Natural killer cell (primary cell): Measurements from ENCODE around the gene FAR2. TPM values are rescaled to one million over a fixed set of nuclear protein-coding genes. Genes with fewer than 3 reads are reported as not detected.

Experiments
- ATAC-seq, 3 donors: fragments of 150-1000 bp in 2 of 3; fragments of 200-7000 bp in 1 of 3; cut with Tn5 transposase; 1 replicate in 1 of 3; 2 replicates in 2 of 3; pipeline ENCODE4 v1.10.0; 2021; ENCODE audit warnings: mild to moderate bottlenecking in 2 of 3, moderate library complexity in 2 of 3
- DNase-seq, 2 donors: peaks; one replicate each; pipeline versions ENCODE4 v3.0.0 to v3.0.0-alpha.2; 2013 to 2021; ENCODE audit warnings: mixed read lengths in 1 of 2
- H3K27ac ChIP-seq: one replicate; pipeline ENCODE4 v1.5.1; 2013; ENCODE audit warnings: mild to moderate bottlenecking, low read length
- H3K27me3 ChIP-seq: one replicate; pipeline ENCODE4 v1.6.1; 2013; ENCODE audit warnings: low read length; ENCODE audit not compliant: control insufficient read depth, insufficient read depth
- H3K36me3 ChIP-seq: one replicate; pipeline ENCODE4 v1.6.1; 2013; ENCODE audit warnings: low read length; ENCODE audit not compliant: control insufficient read depth, insufficient read depth
- H3K4me1 ChIP-seq: one replicate; pipeline ENCODE4 v1.6.1; 2013; ENCODE audit warnings: low read length; ENCODE audit not compliant: control insufficient read depth, insufficient read depth
- H3K4me3 ChIP-seq: one replicate; pipeline ENCODE4 v1.5.1; 2013; ENCODE audit warnings: low read length
- H3K9me3 ChIP-seq: one replicate; pipeline ENCODE4 v1.6.1; 2013; ENCODE audit warnings: low read length; ENCODE audit not compliant: control insufficient read depth, insufficient read depth
- H3K27ac Mint-ChIP-seq, 2 donors: one replicate each; pipeline ENCODE4 v1.8.0; 2022; ENCODE audit warnings: mild to moderate bottlenecking in 2 of 2, mixed read lengths in 2 of 2, moderate library complexity in 1 of 2
- H3K27me3 Mint-ChIP-seq, 2 donors: one replicate each; pipeline ENCODE4 v1.8.0; 2022; ENCODE audit warnings: low read depth in 2 of 2, mixed read lengths in 2 of 2
- H3K36me3 Mint-ChIP-seq: one replicate; pipeline ENCODE4 v1.8.0; 2022; ENCODE audit warnings: mixed read lengths
- H3K4me1 Mint-ChIP-seq, 2 donors: one replicate each; pipeline ENCODE4 v1.8.0; 2022; ENCODE audit warnings: mixed read lengths in 2 of 2
- H3K4me3 Mint-ChIP-seq: one replicate; pipeline ENCODE4 v1.8.0; 2022; ENCODE audit warnings: mild to moderate bottlenecking, moderate library complexity, mixed read lengths
- H3K9me3 Mint-ChIP-seq, 2 donors: one replicate each; pipeline ENCODE4 v1.8.0; 2022; ENCODE audit warnings: mixed read lengths in 2 of 2
- WGBS: methylation state at CpG from one replicate; pipeline ENCODE4 v1.1.7; 2013; ENCODE audit warnings: missing lambda C conversion rate; ENCODE audit not compliant: insufficient coverage; 5-methylcytosine and 5-hydroxymethylcytosine counted together
- intact Hi-C: fragments of 100-400 bp; cut with micrococcal nuclease; formaldehyde crosslinking; loops from one replicate; pipeline ENCODE4 v1.14.2; 2022
- total RNA-seq, 4 donors: library from RNA; stranded (reverse); fragments of 120-200 nt in 1 of 4; gene quantifications; one replicate each; pipeline versions ENCODE4 v1.2.3 to v1.2.4, GENCODE V29; 2013 to 2022
- TF ChIP-seq, protein P1 (sequence below): fragments of 200-600 bp; IDR thresholded peaks from one replicate; pipeline ENCODE4 v1.8.0; 2022; ENCODE audit warnings: antibody characterized with exemption

FAR2 gene
- total RNA-seq, 3 donors from 2014 or later (not counting 1 experiment from before 2014, with no cell fraction given), result 1.5 to 3.5 (median 1.7) TPM

DNA sequence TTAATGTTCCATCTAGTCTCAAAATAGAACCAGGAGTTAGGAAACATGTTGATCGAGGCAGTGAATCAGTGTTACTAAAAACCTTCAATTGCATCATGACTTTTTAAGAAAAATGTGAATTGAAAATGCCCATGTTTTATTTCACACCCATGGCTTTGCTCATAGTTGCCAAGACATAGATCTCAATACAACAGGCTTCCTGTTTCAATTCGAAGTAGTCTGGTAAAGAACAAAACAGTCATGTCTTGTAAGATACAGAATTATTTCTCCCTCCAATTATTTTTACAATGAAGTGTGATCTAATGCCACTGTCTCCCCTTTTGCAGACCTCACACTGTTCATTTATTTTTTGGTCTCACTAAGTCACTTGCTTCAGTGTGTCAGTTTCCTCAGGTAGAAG, 44.6 kb upstream of the FAR2 start:
- ATAC-seq, result no peak
- Mint-ChIP-seq H3K27ac (peak overlapping the region; percentile 80 to 90), H3K9me3 (no peaks in the 10 kb centered on the region), H3K36me3 (peaks cover 5% of the 10 kb centered on the region), H3K4me3 (peak overlapping the region; percentile 76), H3K4me1 (peaks cover 24 to 29% of the 10 kb centered on the region in 2 donors), H3K27me3 (no peaks in the 10 kb centered on the region)
- intact Hi-C loops, result no loop called here
- Histone ChIP-seq H3K4me3 (no peak overlapping the region), H3K9me3 (no peaks in the 10 kb centered on the region), H3K36me3 (no peaks in the 10 kb centered on the region), H3K27ac (peak overlapping the region; percentile 50), H3K27me3 (no peaks in the 10 kb centered on the region), H3K4me1 (peaks cover 12% of the 10 kb centered on the region)
- TF ChIP-seq, protein P1, sequence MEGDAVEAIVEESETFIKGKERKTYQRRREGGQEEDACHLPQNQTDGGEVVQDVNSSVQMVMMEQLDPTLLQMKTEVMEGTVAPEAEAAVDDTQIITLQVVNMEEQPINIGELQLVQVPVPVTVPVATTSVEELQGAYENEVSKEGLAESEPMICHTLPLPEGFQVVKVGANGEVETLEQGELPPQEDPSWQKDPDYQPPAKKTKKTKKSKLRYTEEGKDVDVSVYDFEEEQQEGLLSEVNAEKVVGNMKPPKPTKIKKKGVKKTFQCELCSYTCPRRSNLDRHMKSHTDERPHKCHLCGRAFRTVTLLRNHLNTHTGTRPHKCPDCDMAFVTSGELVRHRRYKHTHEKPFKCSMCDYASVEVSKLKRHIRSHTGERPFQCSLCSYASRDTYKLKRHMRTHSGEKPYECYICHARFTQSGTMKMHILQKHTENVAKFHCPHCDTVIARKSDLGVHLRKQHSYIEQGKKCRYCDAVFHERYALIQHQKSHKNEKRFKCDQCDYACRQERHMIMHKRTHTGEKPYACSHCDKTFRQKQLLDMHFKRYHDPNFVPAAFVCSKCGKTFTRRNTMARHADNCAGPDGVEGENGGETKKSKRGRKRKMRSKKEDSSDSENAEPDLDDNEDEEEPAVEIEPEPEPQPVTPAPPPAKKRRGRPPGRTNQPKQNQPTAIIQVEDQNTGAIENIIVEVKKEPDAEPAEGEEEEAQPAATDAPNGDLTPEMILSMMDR, result no peak
- DNase-seq, result peak in 1 of 2 donors; percentile 34
- 15% methylated on average over 2 of the region's 2 CpGs for WGBS

DNA sequence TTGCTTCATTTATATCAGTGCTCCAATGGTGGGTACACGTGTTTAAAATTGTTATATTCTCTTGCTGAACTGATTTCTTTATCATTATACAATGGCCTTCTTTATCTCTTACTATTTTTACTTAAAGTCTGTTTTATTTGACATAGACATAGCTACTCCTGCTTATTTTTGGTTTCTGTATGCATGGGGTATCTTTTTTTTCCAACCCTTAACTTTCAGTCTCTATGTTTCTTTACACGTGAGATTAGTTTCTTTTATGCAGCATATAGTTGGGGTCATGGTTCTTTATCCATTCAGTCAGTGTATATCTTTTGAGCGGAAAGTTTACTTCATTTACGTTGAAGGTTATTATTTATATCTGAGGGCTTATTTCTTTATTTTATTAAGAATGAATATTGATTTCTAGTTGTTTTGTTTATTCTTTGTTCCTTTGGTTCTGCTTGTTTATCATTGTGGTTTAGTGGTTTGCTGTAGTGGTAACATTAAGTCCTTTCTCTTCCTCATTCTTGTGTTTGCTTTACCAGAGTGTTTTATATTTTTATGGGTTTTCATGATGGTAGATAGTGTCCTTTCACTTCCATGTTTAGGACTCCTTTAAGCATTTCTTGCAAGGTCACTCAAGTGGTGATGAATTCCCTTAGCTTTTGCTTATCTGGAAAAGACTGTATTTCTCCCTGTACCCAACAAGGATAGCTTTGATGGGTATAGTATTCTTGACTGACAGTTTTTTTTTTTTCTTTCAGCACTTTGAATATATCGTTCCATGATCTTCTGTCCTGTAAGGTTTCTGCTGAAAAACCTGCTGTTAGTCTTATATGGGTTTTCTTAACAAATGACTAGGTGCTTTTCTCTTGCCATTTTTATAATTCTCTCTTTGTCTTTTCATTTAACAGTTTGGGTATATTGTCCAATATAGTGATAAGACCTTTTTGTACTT, 38.3 kb upstream of the FAR2 start:
- H3K27ac Mint-ChIP-seq, result no peak overlapping the region
- Histone ChIP-seq H3K36me3 (no peaks in the 10 kb centered on the region), H3K27me3 (no peaks in the 10 kb centered on the region), H3K4me1 (no peaks in the 10 kb centered on the region), H3K27ac (no peak overlapping the region), H3K4me3 (no peak overlapping the region), H3K9me3 (no peaks in the 10 kb centered on the region)
- no peak overlapping the region for H3K4me3 Mint-ChIP-seq
- ATAC-seq (no peak), DNase-seq (no peak)
- H3K9me3 Mint-ChIP-seq, result peaks cover 4 to 9% of the 10 kb centered on the region in 2 donors
- peaks cover 12 to 22% of the 10 kb centered on the region in 2 donors for H3K27me3 Mint-ChIP-seq
- peaks cover 12% of the 10 kb centered on the region for H3K36me3 Mint-ChIP-seq
- WGBS, result 100% methylated on average over 1 of the region's 5 CpGs
- intact Hi-C loops, result no loop called here
- H3K4me1 Mint-ChIP-seq, result no peaks in the 10 kb centered on the region
- TF ChIP-seq, protein P1, result no peak

DNA sequence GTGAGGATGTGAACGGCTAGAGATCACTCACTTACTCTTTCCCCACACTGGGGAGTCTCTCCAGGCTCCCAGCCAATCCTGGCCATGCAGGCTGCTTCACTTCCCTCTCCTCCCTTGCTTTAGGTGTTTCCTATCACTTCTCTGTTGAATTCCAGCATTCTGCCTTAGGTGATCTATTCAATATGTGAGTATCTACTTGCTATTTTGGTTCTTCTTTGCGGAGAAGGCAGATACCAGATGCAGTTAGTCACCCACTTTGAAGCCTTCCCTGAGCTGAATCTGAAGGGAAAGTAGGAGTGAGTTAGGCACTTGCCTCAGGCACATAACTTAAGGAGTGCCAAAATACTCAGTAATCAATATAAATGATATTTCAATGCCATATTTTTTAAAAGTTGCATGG, 36.0 kb upstream of the FAR2 start:
- intact Hi-C loops, result no loop called here
- no peak for ATAC-seq
- Histone ChIP-seq H3K4me3 (no peak overlapping the region), H3K9me3 (no peaks in the 10 kb centered on the region), H3K27me3 (no peaks in the 10 kb centered on the region), H3K4me1 (no peaks in the 10 kb centered on the region), H3K36me3 (no peaks in the 10 kb centered on the region), H3K27ac (no peak overlapping the region)
- peaks cover 12% of the 10 kb centered on the region for H3K36me3 Mint-ChIP-seq
- H3K27ac Mint-ChIP-seq, result no peak overlapping the region
- 91% methylated on average over 1 of the region's 2 CpGs for WGBS
- no peak for DNase-seq
- no peak overlapping the region for H3K4me3 Mint-ChIP-seq
- TF ChIP-seq, protein P1, result no peak
- H3K27me3 Mint-ChIP-seq, result peaks cover 14 to 22% of the 10 kb centered on the region in 2 donors
- peaks cover 4 to 9% of the 10 kb centered on the region in 2 donors for H3K9me3 Mint-ChIP-seq
- no peaks in the 10 kb centered on the region for H3K4me1 Mint-ChIP-seq
